Measurements from ENCODE around the gene SYNE2.

DNA sequence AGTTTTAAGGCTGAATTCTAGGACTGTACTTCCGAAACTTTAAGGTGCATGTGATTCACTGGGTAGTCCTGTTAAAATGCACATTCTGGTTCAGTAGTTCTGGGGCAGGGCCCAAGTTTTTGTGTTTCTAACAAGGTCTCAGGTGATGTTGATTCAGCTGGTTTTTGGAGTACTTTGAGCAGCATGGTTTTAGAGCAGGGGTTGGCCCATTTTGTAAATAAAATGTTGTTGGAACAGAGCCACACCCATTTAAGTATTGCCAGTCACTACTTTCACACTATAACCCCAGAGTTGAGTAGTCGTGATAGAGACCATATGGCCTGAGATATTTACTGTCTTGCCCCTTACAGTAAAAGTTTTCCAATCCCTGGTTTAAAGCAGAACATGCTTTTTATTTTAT, 111.3 kb downstream of the SYNE2 start:
- TF ChIP-seq, protein P1, sequence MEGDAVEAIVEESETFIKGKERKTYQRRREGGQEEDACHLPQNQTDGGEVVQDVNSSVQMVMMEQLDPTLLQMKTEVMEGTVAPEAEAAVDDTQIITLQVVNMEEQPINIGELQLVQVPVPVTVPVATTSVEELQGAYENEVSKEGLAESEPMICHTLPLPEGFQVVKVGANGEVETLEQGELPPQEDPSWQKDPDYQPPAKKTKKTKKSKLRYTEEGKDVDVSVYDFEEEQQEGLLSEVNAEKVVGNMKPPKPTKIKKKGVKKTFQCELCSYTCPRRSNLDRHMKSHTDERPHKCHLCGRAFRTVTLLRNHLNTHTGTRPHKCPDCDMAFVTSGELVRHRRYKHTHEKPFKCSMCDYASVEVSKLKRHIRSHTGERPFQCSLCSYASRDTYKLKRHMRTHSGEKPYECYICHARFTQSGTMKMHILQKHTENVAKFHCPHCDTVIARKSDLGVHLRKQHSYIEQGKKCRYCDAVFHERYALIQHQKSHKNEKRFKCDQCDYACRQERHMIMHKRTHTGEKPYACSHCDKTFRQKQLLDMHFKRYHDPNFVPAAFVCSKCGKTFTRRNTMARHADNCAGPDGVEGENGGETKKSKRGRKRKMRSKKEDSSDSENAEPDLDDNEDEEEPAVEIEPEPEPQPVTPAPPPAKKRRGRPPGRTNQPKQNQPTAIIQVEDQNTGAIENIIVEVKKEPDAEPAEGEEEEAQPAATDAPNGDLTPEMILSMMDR (IDR thresholded peaks at IDR 0.05) = no peak
- TF ChIP-seq POLR2AphosphoS5 (IDR thresholded peaks at IDR 0.05; ENCODE audit: insufficient read depth in 1 of 2, low read depth in 1 of 2) = no peak

Data from vagina (tissue), 2 donors.